Tibial nerve (tissue), 4 donors: Measurements from ENCODE around the gene HIBADH. TPM values are rescaled to one million over a fixed set of nuclear protein-coding genes. Genes with fewer than 3 reads are reported as not detected.

Experiments
- DNase-seq, 2 donors: peaks; one replicate each; pipeline ENCODE4 v3.0.0-alpha.2; 2019; ENCODE audit warnings: low spot score in 2 of 2
- H3K27ac ChIP-seq, 4 donors: fragments of 200-600 bp; sonication (generic) in 3 of 4; one replicate each; pipeline ENCODE4 v1.5.1; 2017 to 2019; ENCODE audit warnings: mild to moderate bottlenecking in 1 of 4
- H3K27me3 ChIP-seq, 2 donors: fragments of 200-600 bp; sonication (generic) in 1 of 2; one replicate each; pipeline versions ENCODE4 v1.5.1 to v1.6.0; 2017 to 2019
- H3K36me3 ChIP-seq, 3 donors: fragments of 200-600 bp; sonication (generic); one replicate each; pipeline ENCODE4 v1.5.1; 2018 to 2019
- H3K4me1 ChIP-seq, 4 donors: fragments of 200-600 bp; sonication (generic) in 3 of 4; one replicate each; pipeline ENCODE4 v1.5.1; 2017 to 2019
- H3K4me3 ChIP-seq, 4 donors: fragments of 200-600 bp; sonication (generic) in 3 of 4; one replicate each; pipeline ENCODE4 v1.5.1; 2017 to 2019; ENCODE audit warnings: mild to moderate bottlenecking in 1 of 4, moderate library complexity in 1 of 4
- H3K9me3 ChIP-seq, 4 donors: fragments of 200-600 bp; sonication (generic) in 3 of 4; one replicate each; pipeline ENCODE4 v1.5.1; 2017 to 2019
- CTCF ChIP-seq, 5 experiments: fragments of 200-600 bp in 3 of 5; fragments of 450-650 bp in 2 of 5; sonication (generic) in 3 of 5; IDR thresholded peaks; one replicate each; pipeline ENCODE4 v1.5.1; 2016 to 2019; ENCODE audit warnings: antibody characterized with exemption in 5 of 5, mild to moderate bottlenecking in 3 of 5, moderate library complexity in 2 of 5
- EP300 ChIP-seq, 2 donors: sonication (generic); formaldehyde crosslinking; IDR thresholded peaks; one replicate each; pipeline ENCODE4 v1.6.1; 2017; ENCODE audit warnings: antibody characterized with exemption in 2 of 2, mild to moderate bottlenecking in 1 of 2
- POLR2A ChIP-seq, 2 donors: fragments of 450-650 bp; IDR thresholded peaks; one replicate each; pipeline ENCODE4 v1.6.1; 2017; ENCODE audit warnings: antibody characterized with exemption in 2 of 2, mild to moderate bottlenecking in 2 of 2, moderate library complexity in 2 of 2
- WGBS, 2 donors: methylation state at CpG; one replicate each; pipeline ENCODE4 v1.1.5; 2018; 5-methylcytosine and 5-hydroxymethylcytosine counted together
- total RNA-seq, 4 donors: library from RNA; depleted of rRNA; stranded (reverse); fragments of >200 nt; gene quantifications; one replicate each; pipeline ENCODE4 v1.1.0, GENCODE V29; 2016

HIBADH gene
- total RNA-seq, 4 donors from 2014 or later: 36.6 to 44.0 (median 41.7) TPM

- TF ChIP-seq POLR2A (IDR thresholded peaks at IDR 0.05) (no peak), CTCF (IDR thresholded peaks at IDR 0.05) (no peak), EP300 (IDR thresholded peaks at IDR 0.05) (no peak)
- DNase-seq: no peak
- Histone ChIP-seq H3K36me3 (no peaks in the 10 kb centered on the region), H3K4me3 (no peak overlapping the region), H3K27me3 (no peaks in the 10 kb centered on the region), H3K9me3 (no peaks in the 10 kb centered on the region), H3K27ac (no peak overlapping the region), H3K4me1 (peaks cover 0 to 12% (median 0%) of the 10 kb centered on the region in 4 donors)
- 64 to 65% methylated on average over 2 of the region's 2 CpGs for WGBS, 2 donors
Observed at GRCh38 chr7:27603813-27604212, 58.9 kb downstream of the HIBADH start.

DNA sequence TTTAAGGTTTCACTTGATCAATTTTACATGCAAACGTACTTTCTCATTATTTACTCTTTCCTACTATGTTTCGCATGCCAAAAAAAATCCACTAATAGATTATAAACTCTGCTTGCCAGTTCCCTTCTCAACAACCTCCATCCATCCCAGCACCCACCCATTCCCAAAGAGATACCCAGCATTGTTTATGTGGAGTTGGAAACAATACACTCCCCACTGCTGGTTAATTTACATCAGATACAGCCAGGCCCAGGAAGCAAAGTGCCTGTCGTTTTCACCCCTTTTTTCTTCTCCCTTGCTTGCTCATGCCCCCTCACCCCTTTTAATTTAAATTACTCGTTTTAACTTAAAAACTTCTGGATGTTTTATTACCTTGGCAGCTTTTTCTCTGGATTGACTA is 59.9 kb downstream of the HIBADH start:
- Histone ChIP-seq H3K4me1 (peaks cover 0 to 12% (median 0%) of the 10 kb centered on the region in 4 donors), H3K36me3 (no peaks in the 10 kb centered on the region), H3K9me3 (no peaks in the 10 kb centered on the region), H3K27ac (no peak overlapping the region), H3K27me3 (no peaks in the 10 kb centered on the region), H3K4me3 (no peak overlapping the region)
- DNase-seq: no peak
- TF ChIP-seq CTCF (IDR thresholded peaks at IDR 0.05): no peak
- TF ChIP-seq EP300 (IDR thresholded peaks at IDR 0.05): no peak
- TF ChIP-seq POLR2A (IDR thresholded peaks at IDR 0.05): no peak
- 49 to 56% methylated on average over 4 of the region's 4 CpGs for WGBS, 2 donors

DNA sequence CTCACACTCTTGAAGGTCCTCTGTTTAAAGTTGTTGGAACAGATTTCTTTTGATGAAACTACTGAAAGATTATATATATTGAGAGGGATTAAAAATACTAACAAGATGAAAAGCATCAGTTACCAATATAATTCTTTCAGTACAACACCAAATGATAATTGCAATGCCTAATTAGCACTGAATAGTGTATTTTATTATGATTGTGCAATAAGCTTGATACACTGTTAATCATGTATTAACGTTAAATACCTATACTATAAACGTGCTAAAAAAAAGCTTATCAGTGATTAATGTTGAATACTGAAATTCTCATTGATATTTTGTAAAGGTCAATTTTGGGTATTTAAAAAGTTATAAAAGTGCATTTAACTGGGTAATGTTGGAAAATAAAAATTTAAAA is 61.5 kb downstream of the HIBADH start:
- H3K4me3 ChIP-seq: no peak overlapping the region
- 95% methylated on average over 2 of the region's 2 CpGs for WGBS, 2 donors
- peaks cover 0 to 12% (median 0%) of the 10 kb centered on the region in 4 donors for H3K4me1 ChIP-seq
- no peak for DNase-seq
- no peaks in the 10 kb centered on the region for H3K27me3 ChIP-seq
- no peak for TF ChIP-seq POLR2A (IDR thresholded peaks at IDR 0.05)
- no peak for TF ChIP-seq CTCF (IDR thresholded peaks at IDR 0.05)
- TF ChIP-seq EP300 (IDR thresholded peaks at IDR 0.05): no peak
- H3K36me3 ChIP-seq: no peaks in the 10 kb centered on the region
- H3K27ac ChIP-seq: no peak overlapping the region
- H3K9me3 ChIP-seq: no peaks in the 10 kb centered on the region

DNA sequence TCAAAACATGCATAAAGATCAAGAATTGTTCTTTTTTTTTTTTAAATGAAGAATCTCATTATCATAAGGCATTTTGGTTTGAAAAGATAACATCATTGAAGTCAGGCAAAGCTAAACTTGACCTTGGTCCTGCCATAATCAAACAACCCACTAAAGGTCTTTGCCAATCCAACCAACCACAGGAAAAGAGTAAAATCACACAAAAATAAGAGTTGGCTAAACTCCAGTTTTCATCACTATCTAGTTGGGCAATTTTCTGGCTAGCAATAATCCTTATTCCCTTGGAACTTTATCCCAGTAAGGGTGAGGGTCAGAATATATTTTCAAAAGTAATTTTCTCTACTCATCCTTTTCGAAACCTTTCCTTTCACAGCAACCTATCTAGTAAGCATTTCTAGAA is 62.4 kb downstream of the HIBADH start:
- TF ChIP-seq POLR2A (IDR thresholded peaks at IDR 0.05): no peak
- no peak for TF ChIP-seq EP300 (IDR thresholded peaks at IDR 0.05)
- no peak for TF ChIP-seq CTCF (IDR thresholded peaks at IDR 0.05)
- Histone ChIP-seq H3K27me3 (no peaks in the 10 kb centered on the region), H3K9me3 (no peaks in the 10 kb centered on the region), H3K27ac (no peak overlapping the region), H3K36me3 (peaks cover 0 to under 1% (median 0%) of the 10 kb centered on the region in 3 donors), H3K4me3 (no peak overlapping the region), H3K4me1 (peaks cover 0 to 12% (median 0%) of the 10 kb centered on the region in 4 donors)
- 85 to 98% methylated on average over 1 of the region's 1 CpG for WGBS, 2 donors
- no peak for DNase-seq

GRCh38 chr7:27595009-27595408 is 67.7 kb downstream of the HIBADH start:
- TF ChIP-seq POLR2A (IDR thresholded peaks at IDR 0.05) (no peak), CTCF (IDR thresholded peaks at IDR 0.05) (no peak), EP300 (IDR thresholded peaks at IDR 0.05) (no peak)
- WGBS, 2 donors: 89 to 98% methylated on average over 5 of the region's 5 CpGs
- DNase-seq: no peak
- H3K9me3 ChIP-seq: no peaks in the 10 kb centered on the region
- peaks cover 0 to 7% (median 0%) of the 10 kb centered on the region in 3 donors for H3K36me3 ChIP-seq
- H3K27me3 ChIP-seq: no peaks in the 10 kb centered on the region
- no peak overlapping the region for H3K4me3 ChIP-seq
- H3K4me1 ChIP-seq: no peaks in the 10 kb centered on the region
- H3K27ac ChIP-seq: no peak overlapping the region
